GM12892 (cell line): ENCODE data around the gene LFNG.

Experiments
- DNase-seq: peaks from one replicate; pipeline ENCODE4 v3.0.0; 2011; ENCODE audit not compliant: insufficient read length
- FAIRE-seq: peaks from 2 replicates; lab custom pipeline; 2011; peaks lifted over from hg19 to GRCh38; lab: Jason Lieb, UNC
- POLR2A ChIP-seq: IDR thresholded peaks from 2 replicates; pipeline ENCODE4 v1.6.1; 2011; ENCODE audit warnings: low read depth, low read length, control low read depth
- POLR2AphosphoS5 ChIP-seq: IDR thresholded peaks from 2 replicates; pipeline ENCODE4 v1.6.1; 2011; ENCODE audit warnings: low read depth, low read length, control low read depth
- TAF1 ChIP-seq: IDR thresholded peaks from 2 replicates; pipeline ENCODE4 v1.6.1; 2011; ENCODE audit warnings: low read depth, mild to moderate bottlenecking, control low read depth, low read length, borderline replicate concordance

Gene LFNG

DNA sequence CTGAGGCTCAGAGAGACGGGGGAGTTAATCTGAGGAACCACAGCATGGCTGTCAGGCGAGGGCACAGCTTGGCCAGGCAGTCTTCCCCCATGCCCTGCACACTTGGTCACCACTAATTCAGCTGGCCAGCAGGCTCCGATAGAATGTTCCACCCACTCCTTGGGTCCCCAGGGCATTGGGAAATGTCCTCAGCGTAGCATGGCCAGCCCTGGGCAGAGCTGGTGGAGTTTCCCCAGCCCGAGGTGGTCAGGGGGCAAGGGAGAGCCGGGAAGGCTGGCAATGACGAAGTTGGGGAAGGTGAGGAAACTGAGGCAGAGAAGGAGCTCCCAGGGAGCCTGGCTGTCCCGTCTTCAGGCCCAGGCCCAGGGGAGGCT, 31.3 kb upstream of the LFNG start:
- FAIRE-seq (no peak), DNase-seq (no peak)
- TF ChIP-seq TAF1: no peak
- no peak for TF ChIP-seq POLR2A
- no peak for TF ChIP-seq POLR2AphosphoS5

- TF ChIP-seq POLR2AphosphoS5: no peak
- DNase-seq: no peak
- FAIRE-seq: no peak
These were observed 30.9 kb upstream of the LFNG start for GRCh38 chr7:2488681-2489080.

GRCh38 chr7:2490181-2490651, 29.4 kb upstream of the LFNG start:
- FAIRE-seq (no peak), DNase-seq (no peak)
- no peak for TF ChIP-seq POLR2AphosphoS5
- no peak for TF ChIP-seq TAF1
- TF ChIP-seq POLR2A: no peak

GRCh38 chr7:2492038-2492437, 27.5 kb upstream of the LFNG start:
- FAIRE-seq: no peak
- TF ChIP-seq TAF1 (no peak), POLR2AphosphoS5 (no peak), POLR2A (no peak)
- no peak for DNase-seq

- FAIRE-seq (no peak), DNase-seq (no peak)
- no peak for TF ChIP-seq TAF1
- TF ChIP-seq POLR2A: no peak
- TF ChIP-seq POLR2AphosphoS5: no peak
These were observed 26.1 kb upstream of the LFNG start for GRCh38 chr7:2493205-2494164.

GRCh38 chr7:2494191-2495130, 25.1 kb upstream of the LFNG start:
- FAIRE-seq (no peak), DNase-seq (no peak)
- TF ChIP-seq POLR2AphosphoS5 (no peak), POLR2A (no peak), TAF1 (no peak)

- no peak for DNase-seq
- TF ChIP-seq POLR2A (no peak), TAF1 (no peak), POLR2AphosphoS5 (no peak)
- FAIRE-seq: no peak
These were observed 23.9 kb upstream of the LFNG start for GRCh38 chr7:2495418-2496299.

GRCh38 chr7:2496375-2496774, 23.2 kb upstream of the LFNG start:
- FAIRE-seq (no peak), DNase-seq (no peak)
- TF ChIP-seq TAF1: no peak
- TF ChIP-seq POLR2AphosphoS5: no peak
- no peak for TF ChIP-seq POLR2A

- DNase-seq (no peak), FAIRE-seq (no peak)
- TF ChIP-seq POLR2AphosphoS5 (no peak), TAF1 (no peak), POLR2A (no peak)
These were observed 22.5 kb upstream of the LFNG start for GRCh38 chr7:2497065-2497464.

DNA sequence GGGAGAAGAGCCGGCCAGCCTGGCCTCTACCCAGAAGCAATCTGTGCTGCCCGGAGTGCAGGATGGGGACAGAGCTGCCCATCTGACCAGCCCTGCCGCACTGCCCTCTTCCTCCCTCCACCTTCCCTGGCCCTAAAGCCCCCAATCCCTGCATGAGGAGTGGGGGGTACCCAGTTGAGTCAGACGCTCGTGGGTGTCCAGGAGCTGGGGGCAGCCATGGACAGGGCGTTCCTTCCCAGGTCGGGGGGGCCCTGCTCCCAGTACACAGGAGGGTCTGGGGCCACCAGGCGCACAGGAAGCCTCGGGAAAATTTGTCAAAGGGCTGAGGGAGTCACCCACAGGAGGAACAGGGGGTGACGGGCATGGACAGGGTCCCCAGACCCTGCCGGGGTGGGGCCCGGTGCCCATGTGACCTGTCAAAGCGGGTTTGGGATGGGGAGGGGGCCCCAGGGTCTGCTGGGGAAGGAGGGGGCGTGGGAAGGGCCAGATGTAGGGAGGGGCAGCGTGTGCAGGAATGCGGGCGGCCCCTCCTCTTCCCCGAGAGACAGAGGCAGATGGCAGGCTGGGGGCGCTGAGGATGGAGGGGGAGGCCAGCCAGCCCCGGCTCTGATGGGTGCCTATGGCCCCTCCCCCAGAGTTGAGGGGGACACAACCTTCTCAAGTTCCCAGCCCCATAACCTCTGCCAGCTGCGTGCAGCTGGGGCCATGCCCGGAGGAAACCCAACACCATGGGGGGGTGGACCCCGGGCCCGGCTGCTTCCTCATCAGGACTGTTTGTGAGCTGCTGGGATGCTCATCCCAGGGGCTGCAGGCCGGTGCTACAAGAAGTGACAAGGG, 21.9 kb upstream of the LFNG start:
- DNase-seq: no peak
- TF ChIP-seq POLR2A (no peak), POLR2AphosphoS5 (no peak), TAF1 (no peak)
- no peak for FAIRE-seq
